Bronchial epithelial cell (primary cell): Measurements from ENCODE around the gene PDIK1L. TPM values are rescaled to one million over a fixed set of nuclear protein-coding genes. Genes with fewer than 3 reads are reported as not detected.

Experiments used
- DNase-seq: peaks from one replicate; pipeline ENCODE4 v3.0.0-alpha.2; 2010; ENCODE audit warnings: low read depth
- FAIRE-seq: peaks from 2 replicates; lab custom pipeline; 2011; peaks lifted over from hg19 to GRCh38; lab: Jason Lieb, UNC
- H3K27me3 ChIP-seq: 2 replicates; pipeline ENCODE4 v1.5.1; 2011; ENCODE audit warnings: low read length; ENCODE audit not compliant: control insufficient read depth, insufficient read depth
- H3K36me3 ChIP-seq: 2 replicates; pipeline ENCODE4 v1.5.1; 2011; ENCODE audit warnings: low read length; ENCODE audit not compliant: control insufficient read depth, insufficient read depth
- H3K4me3 ChIP-seq: 2 replicates; pipeline ENCODE4 v1.5.1; 2011; ENCODE audit warnings: mild to moderate bottlenecking, low read depth, low read length, control low read depth
- CTCF ChIP-seq: IDR thresholded peaks from 2 replicates; pipeline ENCODE4 v1.5.1; 2011; ENCODE audit warnings: mild to moderate bottlenecking, moderate library complexity, low read length, control low read depth, inconsistent platforms; ENCODE audit not compliant: insufficient read depth, severe bottlenecking
- total RNA-seq: library from RNA; depleted of rRNA; stranded (reverse); fragments of >200 nt; gene quantifications from 2 replicates; pipeline ENCODE4 v1.2.1, GENCODE V29; 2014

Gene PDIK1L
- total RNA-seq, 1 donor from 2014 or later: 8.7 TPM

GRCh38 chr1:26078286-26079177, 33.1 kb upstream of the PDIK1L start:
- DNase-seq (no peak), FAIRE-seq (no peak)
- no peak for TF ChIP-seq CTCF

GRCh38 chr1:26079178-26079563, 32.5 kb upstream of the PDIK1L start:
- Histone ChIP-seq H3K27me3 (peaks cover 2% of the 10 kb centered on the region), H3K4me3 (no peak overlapping the region)
- no peak for FAIRE-seq

More at GRCh38 chr1:26078286-26079177, 33.1 kb upstream of the PDIK1L start:
- H3K4me3 ChIP-seq: no peak overlapping the region
- H3K36me3 ChIP-seq: no peaks in the 10 kb centered on the region
- no peaks in the 10 kb centered on the region for H3K27me3 ChIP-seq

GRCh38 chr1:26079960-26080814, 31.4 kb upstream of the PDIK1L start:
- no peak for TF ChIP-seq CTCF
- Histone ChIP-seq H3K27me3 (peaks cover 2% of the 10 kb centered on the region), H3K4me3 (no peak overlapping the region), H3K36me3 (no peaks in the 10 kb centered on the region)
- DNase-seq (no peak), FAIRE-seq (no peak)

More at GRCh38 chr1:26079178-26079563, 32.5 kb upstream of the PDIK1L start:
- no peak for TF ChIP-seq CTCF
- no peak for DNase-seq
- no peaks in the 10 kb centered on the region for H3K36me3 ChIP-seq

- no peak for TF ChIP-seq CTCF
- DNase-seq (no peak), FAIRE-seq (no peak)
- Histone ChIP-seq H3K4me3 (no peak overlapping the region), H3K27me3 (peaks cover 2% of the 10 kb centered on the region), H3K36me3 (no peaks in the 10 kb centered on the region)
Measured at GRCh38 chr1:26081267-26082019, 30.2 kb upstream of the PDIK1L start.

- no peak for TF ChIP-seq CTCF
- Histone ChIP-seq H3K27me3 (peaks cover 2% of the 10 kb centered on the region), H3K36me3 (no peaks in the 10 kb centered on the region), H3K4me3 (no peak overlapping the region)
- FAIRE-seq (no peak), DNase-seq (no peak)
Measured at GRCh38 chr1:26082020-26082350, 29.6 kb upstream of the PDIK1L start.
